HepG2 (cell line): ENCODE results near the gene IQCK. TPM values are rescaled to one million over a fixed set of nuclear protein-coding genes. Genes with fewer than 3 reads are reported as not detected.

Experiments
- ATAC-seq: fragments of 200-7000 bp; cut with Tn5 transposase; 3 replicates; pipeline ENCODE4 v1.9.1; 2020; ENCODE audit warnings: mild to moderate bottlenecking, moderate library complexity
- BruUV-seq: library from RNA; stranded (reverse); fragments of 400-500 nt; replicated peaks from 2 replicates; lab custom pipeline; 2021; lab: Mats Ljungman, UMichigan
- CTCF ChIA-PET: fragments of 300-600 bp; formaldehyde crosslinking; extraction: SDS; loops from one replicate; lab custom pipeline; 2021; ENCODE audit warnings: low total read pairs, inconsistent platforms, low intra/inter-chr PET ratio; lab: Yijun Ruan, JAX
- POLR2A ChIA-PET: fragments of 350-600 bp; sonication (Branson Sonifier 250); formaldehyde crosslinking; loops from one replicate; lab custom pipeline; 2020; ENCODE audit warnings: antibody characterized with exemption, inconsistent platforms; lab: Yijun Ruan, JAX
- DNase-seq: peaks from one replicate; pipeline ENCODE4 v3.0.0-alpha.2; 2015; ENCODE audit warnings: low spot score
- FAIRE-seq: peaks from 3 replicates; lab custom pipeline; 2011; peaks lifted over from hg19 to GRCh38; lab: Jason Lieb, UNC
- H2AFZ ChIP-seq: one replicate; pipeline ENCODE4 v1.6.1; 2011; ENCODE audit warnings: low read length, inconsistent platforms
- H3K27ac ChIP-seq: fragments of 300-600 bp; 3 replicates; pipeline ENCODE4 v1.8.0; 2011; ENCODE audit warnings: mixed run types, mild to moderate bottlenecking, mixed read lengths, low read length, inconsistent platforms; ENCODE audit not compliant: insufficient read depth; ENCODE audit errors: extremely low read length
- H3K27me3 ChIP-seq, 2 experiments: fragments of 200-600 bp in 1 of 2; 2 replicates in 1 of 2; 3 replicates in 1 of 2; pipeline versions ENCODE4 v1.6.0 to v1.8.0; 2011; ENCODE audit warnings: low read length in 2 of 2, mild to moderate bottlenecking in 2 of 2, moderate library complexity in 2 of 2, inconsistent platforms in 1 of 2; ENCODE audit not compliant: insufficient read depth in 2 of 2, control insufficient read depth in 1 of 2
- H3K36me3 ChIP-seq, 2 experiments: fragments of 200-600 bp in 1 of 2; replicated peaks in 1 of 2; 2 replicates in 1 of 2; 3 replicates in 1 of 2; pipeline versions ENCODE4 v1.5.1 to v1.8.0; 2011; ENCODE audit warnings: low read length in 2 of 2, inconsistent platforms in 1 of 2; ENCODE audit not compliant: insufficient read depth in 2 of 2, control insufficient read depth in 1 of 2
- H3K4me1 ChIP-seq: 2 replicates; pipeline ENCODE4 v1.5.1; 2012; ENCODE audit warnings: low read length, inconsistent platforms; ENCODE audit not compliant: insufficient read depth
- H3K4me2 ChIP-seq: 2 replicates; pipeline ENCODE4 v1.6.0; 2011; ENCODE audit warnings: low read depth, low read length, inconsistent platforms
- H3K4me3 ChIP-seq, 3 experiments: fragments of 200-600 bp in 1 of 3; sonication (generic), shearing (Covaris generic) in 1 of 3; replicated peaks in 1 of 3; 2 replicates each; pipeline ENCODE4 v1.5.1; 2011 to 2016; ENCODE audit warnings: low read length in 3 of 3, inconsistent platforms in 2 of 3, low read depth in 2 of 3, mild to moderate bottlenecking in 2 of 3, control low read depth in 1 of 3, mixed read lengths in 1 of 3; ENCODE audit not compliant: insufficient read depth in 1 of 3
- H3K79me2 ChIP-seq: one replicate; pipeline ENCODE4 v1.6.1; 2011; ENCODE audit warnings: low read length, inconsistent platforms; ENCODE audit not compliant: insufficient read depth
- H3K9ac ChIP-seq: 2 replicates; pipeline ENCODE4 v1.6.0; 2011; ENCODE audit warnings: mild to moderate bottlenecking, low read depth, low read length, inconsistent platforms; ENCODE audit not compliant: insufficient read depth
- H3K9me3 ChIP-seq: 2 replicates; pipeline ENCODE4 v1.5.1; 2012; ENCODE audit warnings: mild to moderate bottlenecking, low read length
- H4K20me1 ChIP-seq: 2 replicates; pipeline ENCODE4 v1.6.0; 2011; ENCODE audit warnings: inconsistent platforms, mild to moderate bottlenecking, low read length, moderate library complexity; ENCODE audit not compliant: insufficient read depth
- ARID5B ChIP-seq: IDR thresholded peaks from 2 replicates; pipeline ENCODE4 v1.4.0; 2020; ENCODE audit warnings: mild to moderate bottlenecking, missing genetic modification reagents
- BORCS8-MEF2B ChIP-seq: sonication (generic); formaldehyde crosslinking; IDR thresholded peaks from 2 replicates; pipeline ENCODE4 v1.8.0; 2022; ENCODE audit warnings: mild to moderate bottlenecking, missing genetic modification reagents
- FOSL1 ChIP-seq: sonication (generic); formaldehyde crosslinking; IDR thresholded peaks from 2 replicates; pipeline ENCODE4 v1.9.0; 2021; ENCODE audit warnings: missing genetic modification reagents, borderline replicate concordance
- GABPA ChIP-seq, 2 experiments: IDR thresholded peaks; 2 replicates each; pipeline ENCODE4 v1.6.1; 2011 to 2016; ENCODE audit warnings: low read depth in 2 of 2, low read length in 1 of 2, missing biosample characterization in 1 of 2, missing genetic modification characterization in 1 of 2
- KAT8 ChIP-seq: IDR thresholded peaks from 2 replicates; pipeline ENCODE4 v1.6.1; 2016; ENCODE audit warnings: missing genetic modification reagents, missing compliant biosample characterization
- MED1 ChIP-seq: sonication (generic); formaldehyde crosslinking; IDR thresholded peaks from 2 replicates; pipeline ENCODE4 v1.4.0; 2020; ENCODE audit warnings: missing genetic modification reagents
- SP140L ChIP-seq: sonication (generic); formaldehyde crosslinking; IDR thresholded peaks from 2 replicates; pipeline ENCODE4 v1.4.0; 2020; ENCODE audit warnings: missing genetic modification reagents, borderline replicate concordance
- SP5 ChIP-seq: IDR thresholded peaks from 2 replicates; pipeline ENCODE4 v1.6.1; 2016; ENCODE audit warnings: low read depth, borderline replicate concordance
- SPEN ChIP-seq: sonication (generic); formaldehyde crosslinking; IDR thresholded peaks from 2 replicates; pipeline ENCODE4 v1.5.1; 2020; ENCODE audit warnings: low read depth, mild to moderate bottlenecking, missing genetic modification reagents
- SYNCRIP ChIP-seq: fragments of 200-400 bp; formaldehyde crosslinking; IDR thresholded peaks from 2 replicates; pipeline ENCODE4 v1.6.1; 2018; ENCODE audit warnings: mild to moderate bottlenecking, low read depth, low read length; ENCODE audit not compliant: insufficient read depth
- WIZ ChIP-seq: sonication (generic); formaldehyde crosslinking; IDR thresholded peaks from 2 replicates; pipeline ENCODE4 v1.5.1; 2020; ENCODE audit warnings: mild to moderate bottlenecking, missing genetic modification reagents
- ZBTB1 ChIP-seq: sonication (generic); formaldehyde crosslinking; IDR thresholded peaks from 2 replicates; pipeline ENCODE4 v1.4.0; 2020; ENCODE audit warnings: missing genetic modification reagents, borderline replicate concordance
- ZBTB39 ChIP-seq: sonication (generic); formaldehyde crosslinking; IDR thresholded peaks from 2 replicates; pipeline ENCODE4 v1.5.0; 2020; ENCODE audit warnings: missing genetic modification reagents
- ZNF280B ChIP-seq: sonication (generic); formaldehyde crosslinking; IDR thresholded peaks from 2 replicates; pipeline ENCODE4 v1.5.0; 2020; ENCODE audit warnings: missing genetic modification reagents, mild to moderate bottlenecking, borderline replicate concordance
- ZNF75D ChIP-seq: sonication (generic); formaldehyde crosslinking; IDR thresholded peaks from 2 replicates; pipeline ENCODE4 v1.8.1; 2023; ENCODE audit warnings: missing genetic modification reagents, mild to moderate bottlenecking, borderline replicate concordance
- ZNF790 ChIP-seq: sonication (generic); formaldehyde crosslinking; IDR thresholded peaks from 2 replicates; pipeline ENCODE4 v1.8.0; 2022; ENCODE audit warnings: missing genetic modification reagents, mild to moderate bottlenecking, borderline replicate concordance
- ZNF841 ChIP-seq: sonication (generic); formaldehyde crosslinking; IDR thresholded peaks from 2 replicates; pipeline ENCODE4 v1.8.1; 2023; ENCODE audit warnings: missing genetic modification reagents, borderline replicate concordance
- WGBS: methylation state at CpG from one replicate; pipeline ENCODE4 v1.1.6; 2017; ENCODE audit warnings: low lambda C conversion rate; 5-methylcytosine and 5-hydroxymethylcytosine counted together
- in situ Hi-C: cut with HindIII; loops from 2 replicates; pipeline ENCODE4 v1.10.0; 2017; ENCODE audit warnings: low pct_unique_long_range_greater_than_20kb; ENCODE audit not compliant: extremely low pct_ligation_motif_present
- intact Hi-C: fragments of 100-400 bp; cut with micrococcal nuclease; formaldehyde crosslinking; loops from one replicate; pipeline ENCODE4 v1.10.0; 2022; ENCODE audit not compliant: unreplicated experiment
- polyA plus RNA-seq, 8 experiments: library from polyadenylated mRNA; depleted of rRNA in 3 of 8; stranded (reverse) in 7 of 8; unstranded in 1 of 8; fragments of >200 nt; fragmentation: Illumina TruSeq in 4 of 8; extraction: Trizol in 4 of 8; gene quantifications; 2 replicates each; pipeline versions ENCODE4 v1.2.1 to v1.2.3, GENCODE V29; 2011 to 2016; ENCODE audit warnings: low read depth in 4 of 8, missing spikeins in 1 of 8, mixed read lengths in 1 of 8; ENCODE audit not compliant: insufficient read depth in 1 of 8
- total RNA-seq, 5 experiments: library from RNA; depleted of rRNA; stranded (reverse); fragments of >200 nt; fragmentation: Illumina TruSeq; extraction: Trizol; gene quantifications; 2 replicates each; pipeline ENCODE4 v1.2.3, GENCODE V29; 2016; ENCODE audit warnings: low read depth in 1 of 5

Gene IQCK
- total and polyA plus RNA-seq, 2 of the 13 experiments (the other 11 are each of a cell fraction or from before 2014, with no cell fraction given) = 5.1 to 7.3 TPM

- no TSS peak for BruUV-seq
- ATAC-seq (no peak), DNase-seq (no peak), FAIRE-seq (no peak)
- intact Hi-C loops = no loop called here
- Histone ChIP-seq H3K4me1 (no peaks in the 10 kb centered on the region), H3K27me3 (no peaks in the 10 kb centered on the region), H3K9ac (no peak overlapping the region), H3K9me3 (no peaks in the 10 kb centered on the region), H3K79me2 (no peaks in the 10 kb centered on the region), H4K20me1 (no peaks in the 10 kb centered on the region), H3K27ac (no peak overlapping the region), H3K36me3 (no peaks in the 10 kb centered on the region), H3K4me3 (no peak overlapping the region), H2AFZ (no peak overlapping the region), H3K4me2 (no peak overlapping the region)
- ChIA-PET CTCF (no interaction called here), POLR2A (no interaction called here)
- 68% methylated on average over 3 of the region's 3 CpGs for WGBS
- in situ Hi-C loops = no loop called here
- TF ChIP-seq MED1 (CRISPR knock-in tag) (no peak), WIZ (CRISPR knock-in tag) (no peak), ARID5B (CRISPR knock-in tag) (no peak), SP5 (CRISPR knock-in tag) (no peak), SP140L (CRISPR knock-in tag) (no peak), ZBTB1 (CRISPR knock-in tag) (no peak), SYNCRIP (no peak), SPEN (CRISPR knock-in tag) (no peak), ZNF790 (CRISPR knock-in tag) (no peak), GABPA (IDR thresholded peaks at IDR 0.05; ENCODE audit: low read depth, low read length) (no peak), GABPA (CRISPR knock-in tag; IDR thresholded peaks at IDR 0.05; ENCODE audit: low read depth) (no peak), ZBTB39 (CRISPR knock-in tag) (no peak), KAT8 (no peak), ZNF280B (CRISPR knock-in tag) (no peak), ZNF841 (CRISPR knock-in tag) (no peak), ZNF75D (CRISPR knock-in tag) (no peak), FOSL1 (no peak), BORCS8-MEF2B (CRISPR knock-in tag) (no peak)
These were observed 123.1 kb downstream of the IQCK start for GRCh38 chr16:19841184-19841583.
